GM19455 (cell line): Measurements from ENCODE around the gene ZMYND19.
"Not testable (repeated sequence)": the region's sequence is repeated elsewhere in the genome, so short reads cannot be mapped to it uniquely, and the experiment has no call there.

ENCODE experiments used
- ATAC-seq: cut with Tn5 transposase; IDR thresholded peaks from one replicate; pipeline ENCODE4 v1.9.1; 2021; ENCODE audit not compliant: unreplicated experiment

ZMYND19 gene

DNA sequence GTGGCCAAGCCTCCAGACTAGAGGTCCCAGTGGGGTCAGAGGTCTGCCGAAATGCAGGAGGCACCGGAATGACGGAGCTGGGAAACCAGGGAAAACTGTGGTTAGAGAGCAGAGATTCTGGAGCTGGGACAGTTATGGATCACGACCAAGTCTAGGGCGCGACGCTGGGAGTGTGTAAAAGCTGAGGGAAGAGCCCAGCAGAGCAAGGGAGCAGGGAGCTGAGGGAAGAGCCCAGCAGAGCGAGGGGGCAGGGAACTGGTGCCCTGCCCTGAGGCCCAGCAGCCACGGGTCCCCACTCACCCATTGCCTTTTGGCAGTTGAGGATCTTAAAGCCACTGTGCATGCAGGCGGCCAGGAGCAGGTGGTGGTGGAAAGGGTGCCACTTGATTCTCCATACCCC, 26.2 kb downstream of the ZMYND19 start:
- ATAC-seq, result no peak

DNA sequence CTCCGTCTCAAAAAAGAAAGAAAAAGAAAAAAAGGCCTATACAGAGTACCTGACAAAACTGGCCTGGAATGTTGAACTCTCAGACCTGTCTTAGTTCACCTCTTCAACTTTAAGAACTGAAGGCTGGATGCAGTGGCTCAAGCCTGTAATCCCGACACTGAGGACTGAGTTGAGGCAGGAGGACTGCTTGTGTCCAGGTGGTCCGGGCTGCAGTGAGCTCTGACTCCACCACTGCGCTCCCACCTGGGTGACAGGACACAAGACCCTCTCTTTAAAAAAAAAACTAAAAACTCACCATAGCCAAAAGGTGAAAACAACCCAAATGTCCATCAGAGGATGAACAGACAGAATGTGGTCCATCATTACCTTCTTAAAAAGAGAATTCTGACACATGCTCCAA, 32.2 kb downstream of the ZMYND19 start:
- ATAC-seq, result no peak

DNA sequence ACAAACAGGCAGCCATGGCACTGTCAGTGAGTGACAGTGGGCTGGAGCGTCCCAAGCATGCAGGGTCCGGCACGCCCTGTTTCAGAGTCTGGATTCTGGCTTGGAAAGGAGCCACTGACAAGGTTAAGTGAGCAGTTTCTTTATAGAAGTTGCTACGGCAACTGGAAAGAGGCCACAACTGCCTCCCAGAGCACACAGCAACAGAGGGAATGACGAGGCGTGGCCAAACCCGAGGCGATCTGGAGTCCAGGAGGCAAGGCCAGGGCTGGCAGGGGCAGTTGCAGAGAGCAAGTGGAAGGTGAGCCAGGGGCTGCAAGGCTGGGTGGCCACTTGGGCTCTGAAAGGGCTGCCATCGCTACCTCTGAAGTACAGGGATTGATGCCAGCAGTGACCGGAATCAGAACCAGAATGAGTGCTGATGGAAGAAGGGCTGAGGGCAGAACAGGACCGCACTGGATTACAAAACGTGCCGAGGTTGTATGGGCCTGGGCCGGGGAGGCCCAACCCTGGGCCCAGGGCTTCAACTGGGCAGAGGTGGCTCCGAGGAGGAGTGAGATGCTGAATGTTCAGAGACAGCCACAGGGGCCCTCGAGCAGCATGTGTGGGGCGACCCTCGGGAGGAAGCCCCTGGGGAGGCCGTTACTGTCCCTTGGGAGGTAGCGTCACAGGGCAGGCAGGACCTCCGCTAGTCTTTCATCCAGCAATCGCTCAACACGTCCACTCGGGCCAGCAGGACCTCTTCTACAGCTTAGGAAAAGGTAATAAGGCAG, 34.1 kb downstream of the ZMYND19 start:
- no peak for ATAC-seq

DNA sequence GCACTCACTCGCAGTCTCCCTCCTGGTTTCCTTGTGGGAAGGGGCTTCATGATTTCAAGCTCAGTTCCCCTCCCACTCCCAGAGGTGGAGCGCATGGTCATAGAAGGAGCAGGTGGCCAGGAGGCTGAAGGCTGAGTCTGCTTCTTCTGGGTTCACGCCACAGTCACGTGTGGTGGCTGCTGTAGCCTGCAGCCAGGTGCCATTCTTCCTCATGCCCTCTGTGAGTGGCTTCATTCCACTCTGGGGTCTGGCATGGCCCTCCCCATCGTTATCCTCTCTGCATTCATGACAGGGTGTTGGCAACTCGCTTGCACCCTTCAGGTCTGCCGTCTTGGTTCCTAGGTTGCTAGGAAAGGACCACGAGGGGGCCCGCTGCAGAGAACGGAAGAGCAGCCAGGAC, 35.1 kb downstream of the ZMYND19 start:
- ATAC-seq, result no peak

DNA sequence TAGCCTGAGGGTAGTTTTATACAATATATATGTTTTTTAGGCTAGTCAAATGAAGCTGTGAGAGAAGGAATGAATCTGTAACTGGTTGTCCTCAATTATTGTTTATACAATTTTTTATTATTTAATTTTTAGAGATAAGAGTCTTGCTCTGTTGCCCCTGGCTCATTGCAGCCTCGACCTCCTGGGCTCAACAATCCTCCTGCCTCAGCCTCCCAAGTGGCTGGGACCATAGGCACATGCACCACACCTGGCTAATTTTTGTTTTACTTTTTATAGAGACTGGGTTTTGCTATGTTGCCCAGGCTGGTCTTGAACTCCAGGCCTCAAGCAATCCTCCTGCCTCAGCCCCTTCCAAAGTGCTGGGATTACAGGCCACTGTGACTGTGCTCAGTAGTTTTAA, 36.0 kb downstream of the ZMYND19 start:
- no peak for ATAC-seq

DNA sequence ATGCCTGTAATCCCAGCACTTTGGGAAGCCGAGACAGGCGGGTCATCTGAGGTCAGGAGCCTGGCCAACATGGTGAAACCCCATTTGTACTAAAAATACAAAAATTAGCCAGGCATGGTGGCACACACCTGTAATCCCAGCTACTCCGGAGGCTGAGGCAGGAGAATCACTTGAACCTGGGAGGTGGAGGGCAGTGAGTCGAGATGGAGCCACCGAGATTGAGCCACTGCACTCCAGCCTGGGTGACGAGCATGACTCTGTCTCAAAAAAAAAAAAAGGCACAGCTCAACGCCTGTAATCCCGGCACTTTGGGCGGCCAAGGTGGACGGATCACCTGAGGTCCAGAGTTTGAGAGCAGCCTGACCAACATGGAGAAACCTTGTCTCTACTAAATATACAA, 36.7 kb downstream of the ZMYND19 start:
- ATAC-seq, result not testable (repeated sequence)

DNA sequence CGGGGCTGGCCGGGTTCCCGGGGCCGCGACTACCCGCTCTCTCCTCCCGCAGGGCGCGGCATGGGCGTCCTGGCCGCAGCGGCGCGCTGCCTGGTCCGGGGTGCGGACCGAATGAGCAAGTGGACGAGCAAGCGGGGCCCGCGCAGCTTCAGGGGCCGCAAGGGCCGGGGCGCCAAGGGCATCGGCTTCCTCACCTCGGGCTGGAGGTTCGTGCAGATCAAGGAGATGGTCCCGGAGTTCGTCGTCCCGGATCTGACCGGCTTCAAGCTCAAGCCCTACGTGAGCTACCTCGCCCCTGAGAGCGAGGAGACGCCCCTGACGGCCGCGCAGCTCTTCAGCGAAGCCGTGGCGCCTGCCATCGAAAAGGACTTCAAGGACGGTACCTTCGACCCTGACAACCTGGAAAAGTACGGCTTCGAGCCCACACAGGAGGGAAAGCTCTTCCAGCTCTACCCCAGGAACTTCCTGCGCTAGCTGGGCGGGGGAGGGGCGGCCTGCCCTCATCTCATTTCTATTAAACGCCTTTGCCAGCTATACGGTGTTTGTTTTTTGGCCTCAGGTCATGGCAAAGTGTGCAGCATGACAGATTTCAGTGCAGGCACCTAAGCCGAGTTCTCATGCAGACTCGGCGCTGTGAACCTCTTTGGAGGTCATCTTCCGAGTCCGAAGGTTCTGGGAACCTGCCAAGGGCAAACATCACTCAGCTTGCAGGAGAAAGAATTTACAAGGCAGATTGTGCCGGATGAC, 38.1 kb downstream of the ZMYND19 start:
- ATAC-seq, result peak; percentile 23

DNA sequence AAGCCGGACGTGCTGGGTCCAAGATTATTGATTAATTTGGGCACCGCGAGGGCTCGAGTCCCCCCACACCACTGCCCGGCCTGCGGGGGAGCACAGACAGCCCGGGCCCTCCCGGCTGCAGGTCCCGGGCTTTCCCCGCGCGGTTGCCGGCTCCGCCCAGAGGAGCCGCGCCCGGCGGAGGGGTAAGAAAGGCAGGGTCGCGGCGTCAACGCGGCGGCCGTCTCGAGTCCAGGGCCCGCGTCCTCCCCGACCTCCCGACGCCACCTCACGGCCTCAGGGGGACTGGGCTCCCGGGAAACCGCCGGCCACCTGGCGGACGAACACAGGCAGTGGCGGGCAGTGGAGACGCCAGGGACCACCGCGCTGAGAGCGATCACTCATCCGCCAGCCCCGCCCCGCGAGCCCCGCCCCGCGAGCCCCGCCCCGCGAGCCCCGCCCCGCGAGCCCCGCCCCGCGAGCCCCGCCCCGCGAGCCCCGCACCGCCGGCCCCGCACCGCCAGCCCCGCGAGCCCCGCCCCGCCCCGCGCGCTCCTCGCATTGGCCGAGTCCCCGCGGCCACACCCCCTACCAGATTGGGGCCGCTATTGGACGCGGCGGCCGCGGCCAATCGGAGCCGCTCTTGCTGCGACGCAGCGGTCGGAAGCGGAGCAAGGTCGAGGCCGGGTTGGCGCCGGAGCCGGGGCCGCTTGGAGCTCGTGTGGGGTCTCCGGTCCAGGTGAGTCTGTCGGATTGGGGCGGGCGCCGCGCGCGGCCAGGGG, 38.9 kb downstream of the ZMYND19 start, which contains the start of gene MRPL41:
TSS of gene MRPL41 (plus strand) at position 616 of the 758 bp plus-strand sequence. CDS start 203 bp downstream, outside the sequence.
- ATAC-seq, result peak; percentile 69

DNA sequence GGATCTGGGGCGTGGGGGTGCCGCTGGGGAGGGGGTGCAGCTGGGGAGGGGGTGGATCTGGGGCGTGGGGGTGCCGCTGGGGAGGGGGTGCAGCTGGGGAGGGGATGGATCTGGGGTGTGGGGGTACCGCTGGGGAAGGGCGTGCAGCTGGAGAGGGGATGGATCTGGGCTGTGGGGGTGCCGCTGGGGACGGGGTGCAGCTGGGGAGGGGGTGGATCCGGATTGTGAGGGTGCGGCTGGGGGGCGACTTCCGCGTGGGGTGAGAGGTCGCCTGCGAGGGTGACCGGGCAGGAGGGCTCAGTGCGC, 39.4 kb downstream of the ZMYND19 start:
- not testable (repeated sequence) for ATAC-seq

DNA sequence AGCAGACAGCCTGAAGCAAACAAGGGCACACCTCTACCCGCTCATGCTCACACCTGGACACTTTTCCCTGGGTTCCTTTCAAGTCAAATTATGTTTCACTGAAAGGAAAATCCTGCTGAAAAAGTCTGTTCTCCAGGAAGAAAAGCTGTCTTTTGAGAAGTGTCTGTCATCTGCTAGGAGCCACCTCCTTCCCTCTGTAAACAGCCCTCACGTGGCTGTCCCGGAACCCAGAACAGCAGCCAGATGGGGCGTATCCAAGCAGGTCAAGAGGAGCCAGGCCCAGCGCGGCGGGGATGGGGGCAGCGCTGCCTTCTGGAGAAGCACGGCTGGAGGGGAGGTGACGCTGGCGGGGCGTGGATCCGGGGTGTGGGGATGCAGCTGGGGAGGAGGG, 40.1 kb downstream of the ZMYND19 start, which contains the start of gene PNPLA7:
TSS of gene PNPLA7 (minus strand) at position 172 of the 391 bp plus-strand sequence. CDS start 205 bp downstream, outside the sequence.
- no peak for ATAC-seq

DNA sequence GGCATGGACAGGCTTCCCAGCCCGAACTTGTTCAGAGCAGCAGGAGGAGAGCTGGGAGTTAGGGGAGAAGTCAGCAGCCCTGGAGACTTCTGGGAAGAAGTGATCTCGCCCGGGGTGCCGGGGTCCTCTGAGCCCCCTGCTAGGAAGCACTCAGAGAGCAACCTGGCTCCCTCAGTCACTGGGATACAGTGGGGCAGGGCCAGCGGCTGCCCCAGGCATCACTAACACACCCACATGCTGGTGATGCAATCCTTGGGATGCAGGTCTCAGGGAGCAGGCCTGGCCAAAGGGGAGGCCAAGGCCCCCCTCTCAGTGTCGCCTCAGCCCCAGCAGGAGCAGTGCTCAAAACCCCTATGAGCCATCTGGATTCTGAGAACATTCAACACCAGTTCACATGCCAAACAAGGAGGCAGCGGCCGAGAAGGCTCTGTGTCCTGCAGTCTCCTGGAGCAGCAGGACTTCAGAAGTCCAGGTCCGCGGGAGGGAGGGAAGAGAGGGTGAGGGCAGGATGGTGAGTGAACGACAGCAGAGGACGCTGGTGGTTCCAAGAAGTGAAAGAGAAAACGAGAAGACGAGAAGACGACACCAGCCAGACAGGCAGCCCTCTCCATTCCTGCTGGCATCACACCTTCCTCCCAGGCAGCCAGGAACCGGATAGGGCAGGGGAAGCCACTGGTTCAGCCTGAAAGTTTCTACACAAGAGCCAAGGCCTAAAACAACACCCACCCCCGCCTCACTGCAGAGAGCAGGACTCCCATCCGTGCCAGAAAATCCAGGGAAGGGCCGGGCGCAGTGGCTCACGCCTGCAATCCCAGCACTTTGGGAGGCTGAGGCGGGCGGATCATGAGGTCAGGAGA, 42.4 kb downstream of the ZMYND19 start:
- ATAC-seq, result no peak

DNA sequence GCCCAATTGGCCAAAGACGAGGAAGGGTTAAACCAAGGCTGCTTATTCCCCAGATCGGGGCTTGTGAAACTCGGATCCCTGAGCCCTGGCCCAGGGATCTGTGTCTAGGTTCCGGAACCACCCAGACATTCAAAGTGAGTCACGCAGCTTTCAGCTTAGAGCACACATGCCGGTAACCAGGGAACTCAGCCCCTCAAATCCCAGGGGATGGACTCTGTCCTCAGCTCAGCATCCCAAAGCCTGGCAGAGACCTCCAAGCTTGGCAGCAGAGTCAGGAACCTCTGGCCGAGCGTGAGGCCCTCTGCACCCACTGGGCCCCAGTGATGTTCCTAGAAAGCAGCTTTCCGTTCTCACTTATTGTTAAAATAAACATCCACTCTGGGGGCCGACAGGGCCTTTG, 45.2 kb downstream of the ZMYND19 start:
- no peak for ATAC-seq

DNA sequence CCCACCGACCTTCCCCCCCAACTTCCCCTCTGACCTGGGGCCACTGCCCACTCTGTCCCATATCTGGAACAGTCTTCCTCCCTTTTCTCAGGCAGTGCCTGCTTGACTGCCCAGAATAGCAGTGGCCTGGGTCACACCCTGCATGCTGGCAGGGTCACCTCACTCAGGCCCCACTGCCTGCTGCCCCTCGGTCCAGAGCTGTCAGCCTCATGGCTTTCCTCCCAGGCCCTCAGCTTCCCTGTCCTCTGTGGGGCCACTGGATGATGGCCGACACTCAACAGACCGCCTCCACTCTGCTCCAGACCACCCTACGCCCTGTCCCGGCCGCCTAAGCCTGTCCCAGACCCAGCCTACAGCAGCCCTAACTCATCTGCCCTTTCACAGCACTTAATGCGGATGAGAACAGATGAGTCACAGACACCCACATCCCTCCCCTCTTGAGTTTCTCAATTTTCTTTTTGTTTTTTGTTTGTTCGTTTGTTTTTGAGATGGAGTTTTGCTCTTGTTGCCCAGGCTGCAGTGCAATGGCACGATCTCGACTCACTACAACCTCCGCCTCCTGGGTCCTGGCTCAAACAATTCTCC, 46.0 kb downstream of the ZMYND19 start:
- no peak for ATAC-seq

DNA sequence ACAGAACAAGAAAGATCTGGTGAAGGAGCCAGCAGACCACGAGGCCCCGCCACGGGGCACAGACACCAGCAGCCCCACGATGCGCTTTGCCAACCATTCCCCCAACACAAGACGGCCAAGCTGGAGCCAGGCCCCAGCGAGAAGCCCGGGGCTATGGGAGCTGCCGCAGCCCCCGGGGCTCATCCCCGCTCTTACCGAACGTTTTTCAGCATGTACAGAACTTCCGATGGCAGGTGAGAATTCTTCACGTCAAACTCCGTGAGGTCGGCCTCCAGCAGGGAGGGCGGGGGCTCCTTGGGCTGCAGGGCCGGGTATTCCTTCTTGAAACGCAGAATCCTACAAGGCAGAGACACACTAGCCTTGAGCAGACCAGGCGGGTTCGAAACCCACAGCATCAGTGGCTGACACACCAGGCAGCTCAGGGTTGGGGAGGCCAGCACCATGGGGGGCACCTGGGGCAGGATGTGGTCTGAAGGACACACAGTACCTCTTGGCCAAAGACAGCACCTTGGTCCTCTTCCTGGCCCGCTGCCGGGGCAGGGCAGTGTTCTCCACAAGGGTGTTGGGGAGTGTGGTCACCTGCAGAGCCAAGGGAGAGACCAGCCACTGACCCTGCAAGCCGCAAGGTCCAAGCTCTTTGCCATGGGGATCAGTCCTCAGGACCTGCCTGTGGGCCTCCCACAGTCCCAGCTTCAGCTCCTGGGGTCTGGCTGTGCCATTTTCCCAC, 46.9 kb downstream of the ZMYND19 start:
- ATAC-seq, result no peak

DNA sequence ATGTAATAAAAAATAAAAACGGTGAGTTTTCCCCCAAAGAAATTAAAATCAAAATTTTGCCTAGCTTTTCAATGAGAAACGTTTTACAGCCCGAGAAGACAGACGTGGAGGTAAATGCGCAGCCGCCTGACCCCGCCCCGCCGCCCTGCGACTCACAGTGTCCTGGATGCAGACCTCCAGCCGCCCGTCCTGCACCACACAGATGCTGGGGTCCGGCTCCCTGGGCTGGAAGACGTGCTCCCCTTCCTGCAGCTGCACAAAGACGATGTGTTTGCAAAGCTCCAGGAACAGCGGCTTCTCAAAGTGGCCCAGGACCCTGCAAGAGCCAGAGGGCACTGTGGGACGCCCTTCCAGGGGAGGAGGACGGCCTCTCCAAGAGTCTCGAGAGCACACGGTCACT, 47.8 kb downstream of the ZMYND19 start:
- ATAC-seq, result no peak

DNA sequence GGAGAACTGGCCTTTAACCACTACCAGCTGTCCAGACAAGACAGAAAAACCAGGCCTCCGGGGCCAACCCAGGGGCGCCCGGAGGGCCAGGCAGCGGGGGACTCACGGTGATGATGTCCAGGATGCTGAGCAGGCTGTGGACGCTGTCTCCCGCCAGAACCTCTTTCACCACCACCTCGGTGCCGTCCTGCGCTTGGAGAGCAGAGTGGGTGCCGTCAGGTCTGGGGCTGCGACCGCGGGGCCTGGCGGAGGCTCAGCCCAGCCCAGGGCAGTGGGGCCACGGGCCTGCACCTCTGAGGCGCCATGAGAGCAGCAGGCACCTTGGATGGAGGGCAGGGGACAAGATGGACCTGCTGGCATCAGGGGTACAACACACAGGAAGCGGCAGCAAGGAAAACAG, 49.8 kb downstream of the ZMYND19 start:
- no peak for ATAC-seq

DNA sequence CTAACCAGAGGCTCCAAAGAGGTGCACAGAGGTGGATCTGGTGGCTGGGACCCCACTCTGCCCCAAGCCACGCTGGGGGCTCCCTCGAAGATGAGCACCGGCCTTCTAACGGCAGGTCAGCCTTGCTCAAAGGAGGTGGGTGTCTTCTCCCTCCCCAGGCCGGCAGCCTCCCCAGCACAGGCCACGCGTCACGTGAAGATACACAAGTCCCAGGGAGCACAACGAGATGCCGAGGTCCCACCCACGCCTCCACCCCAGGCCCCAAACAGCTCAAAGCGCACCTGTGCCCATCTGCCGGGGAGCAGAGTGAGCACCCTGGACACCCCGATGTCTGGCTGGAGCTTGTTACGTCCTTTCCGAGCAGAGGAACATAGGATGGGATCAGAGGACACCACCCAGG, 52.3 kb downstream of the ZMYND19 start:
- ATAC-seq, result no peak

DNA sequence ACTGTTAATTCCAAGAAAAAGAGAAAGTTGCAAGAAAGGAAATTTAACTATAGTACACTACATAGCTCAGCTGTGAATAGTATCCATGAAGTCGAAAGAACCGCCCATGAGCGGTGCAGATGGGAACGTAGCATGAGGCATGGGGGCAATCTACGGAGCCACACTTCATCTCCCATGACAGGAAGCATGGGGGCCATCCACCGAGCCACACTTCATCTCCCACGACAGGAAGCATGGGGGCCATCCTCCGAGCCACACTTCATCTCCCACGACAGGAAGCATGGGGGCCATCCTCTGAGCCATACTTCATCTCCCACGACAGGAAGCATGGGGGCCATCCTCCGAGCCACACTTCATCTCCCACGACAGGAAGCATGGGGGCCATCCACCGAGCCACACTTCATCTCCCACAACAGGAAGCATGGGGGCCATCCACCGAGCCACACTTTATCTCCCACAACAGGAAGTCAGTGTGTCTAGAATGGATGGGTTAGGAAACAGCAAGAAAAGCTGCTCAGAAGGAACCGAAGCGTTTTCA, 53.6 kb downstream of the ZMYND19 start:
- ATAC-seq, result not testable (repeated sequence)

DNA sequence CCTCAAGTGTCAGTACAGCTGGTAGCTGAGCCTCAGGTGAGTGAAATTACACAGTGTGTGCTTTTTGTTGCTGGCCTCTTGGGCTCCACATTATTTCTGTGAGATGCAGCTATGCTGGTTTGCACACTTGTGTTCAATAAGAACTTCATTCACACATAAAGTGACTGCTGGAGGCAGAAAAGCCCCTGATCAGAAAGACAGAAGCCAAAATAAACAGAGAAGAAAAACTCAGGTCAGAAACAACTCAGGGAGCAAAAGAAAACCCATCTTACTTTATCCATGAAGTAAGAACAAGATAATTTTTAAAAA, 55.2 kb downstream of the ZMYND19 start:
- ATAC-seq, result no peak
